GM12878 (cell line): ENCODE data around the gene NGB. TPM values are rescaled to one million over a fixed set of nuclear protein-coding genes. Genes with fewer than 3 reads are reported as not detected.

Source experiments
- ATF3 ChIP-seq: IDR thresholded peaks from 2 replicates; pipeline ENCODE4 v1.6.1; 2011; ENCODE audit warnings: low read depth, mild to moderate bottlenecking, low read length, moderate library complexity, borderline replicate concordance; ENCODE audit errors: extremely low read depth
- BMI1 ChIP-seq: fragments of 450-650 bp; IDR thresholded peaks from 2 replicates; pipeline ENCODE4 v1.6.1; 2016; ENCODE audit warnings: mild to moderate bottlenecking, moderate library complexity, borderline replicate concordance
- CHD1 ChIP-seq: IDR thresholded peaks from 2 replicates; pipeline ENCODE4 v1.6.1; 2012; ENCODE audit warnings: low read depth, low read length, improper control_type of control experiment
- HDAC2 ChIP-seq: fragments of 200-600 bp; sonication (generic); IDR thresholded peaks from 2 replicates; pipeline ENCODE4 v1.6.1; 2017
- IKZF1 ChIP-seq: fragments of 450-650 bp; conservative IDR thresholded peaks from 2 replicates; pipeline ENCODE4 v1.6.1; 2017; ENCODE audit warnings: antibody characterized with exemption, mild to moderate bottlenecking
- IKZF2 ChIP-seq, 2 experiments: fragments of 450-650 bp; IDR thresholded peaks; 2 replicates each; pipeline ENCODE4 v1.6.1; 2017; ENCODE audit warnings: mild to moderate bottlenecking in 2 of 2, moderate library complexity in 2 of 2
- MEF2A ChIP-seq: IDR thresholded peaks from 2 replicates; pipeline ENCODE4 v1.6.1; 2011; ENCODE audit warnings: low read depth, mild to moderate bottlenecking, low read length, moderate library complexity; ENCODE audit not compliant: insufficient read depth
- MYC ChIP-seq: IDR thresholded peaks from 2 replicates; pipeline ENCODE4 v1.6.1; 2011; ENCODE audit warnings: mild to moderate bottlenecking, low read length, moderate library complexity, inconsistent platforms; ENCODE audit not compliant: insufficient read depth, insufficient replicate concordance, insufficient read length, severe bottlenecking
- POLR2A ChIP-seq: IDR thresholded peaks from 2 replicates; pipeline ENCODE4 v1.6.1; 2011; ENCODE audit warnings: low read depth, mild to moderate bottlenecking, low read length
- PRDM15 ChIP-seq: fragments of 450-650 bp; formaldehyde crosslinking; IDR thresholded peaks from 2 replicates; pipeline ENCODE4 v1.4.0; 2020; ENCODE audit warnings: mild to moderate bottlenecking, moderate library complexity
- RBBP5 ChIP-seq: fragments of 200-600 bp; sonication (generic); conservative IDR thresholded peaks from 2 replicates; pipeline ENCODE4 v1.6.1; 2016
- SMAD5 ChIP-seq: IDR thresholded peaks from 2 replicates; pipeline ENCODE4 v1.6.1; 2016; ENCODE audit warnings: antibody characterized with exemption, low read depth
- SMARCA5 ChIP-seq: fragments of 450-650 bp; IDR thresholded peaks from 2 replicates; pipeline ENCODE4 v1.6.1; 2017; ENCODE audit warnings: mild to moderate bottlenecking
- SMC3 ChIP-seq: IDR thresholded peaks from 2 replicates; pipeline ENCODE4 v1.6.1; 2011; ENCODE audit warnings: low read length, improper control_type of control experiment, borderline replicate concordance
- SREBF1 ChIP-seq: IDR thresholded peaks from 2 replicates; pipeline ENCODE4 v1.6.1; 2012; ENCODE audit warnings: mild to moderate bottlenecking, low read length
- TBL1XR1 ChIP-seq: IDR thresholded peaks from 2 replicates; pipeline ENCODE4 v1.6.1; 2012; ENCODE audit warnings: low read depth, low read length, improper control_type of control experiment
- ZBED1 ChIP-seq: IDR thresholded peaks from 2 replicates; pipeline ENCODE4 v1.6.1; 2016; ENCODE audit warnings: borderline replicate concordance
- ZNF622 ChIP-seq: fragments of 450-650 bp; IDR thresholded peaks from 2 replicates; pipeline ENCODE4 v1.6.1; 2017; ENCODE audit warnings: mild to moderate bottlenecking, inconsistent platforms
- ZSCAN29 ChIP-seq: fragments of 450-650 bp; IDR thresholded peaks from 2 replicates; pipeline ENCODE4 v1.6.1; 2017; ENCODE audit warnings: mild to moderate bottlenecking, moderate library complexity
- polyA plus RNA-seq, 11 experiments: library from polyadenylated mRNA; depleted of rRNA in 4 of 11; unstranded in 6 of 11; stranded (reverse) in 5 of 11; fragments of >200 nt; fragmentation: Nextera tagmentation in 4 of 11; fragmentation: Illumina TruSeq in 1 of 11; extraction: Ambion mirVana in 4 of 11; extraction: Trizol in 1 of 11; gene quantifications; 1 replicate in 1 of 11; 2 replicates in 10 of 11; pipeline versions ENCODE4 v1.2.1 to v1.2.3, GENCODE V29; 2011 to 2016; ENCODE audit warnings: inconsistent platforms in 2 of 11, missing spikeins in 2 of 11, low read depth in 1 of 11
- total RNA-seq, 4 experiments: library from RNA; depleted of rRNA in 3 of 4; stranded (reverse); fragments of >200 nt in 3 of 4; fragmentation: Illumina TruSeq in 1 of 4; extraction: Trizol in 1 of 4; gene quantifications; 2 replicates each; pipeline versions ENCODE4 v1.2.1 to v1.2.3, GENCODE V29; 2013 to 2021
- TF ChIP-seq, protein P1 (sequence below): IDR thresholded peaks from 2 replicates; pipeline ENCODE4 v1.6.1; 2011; ENCODE audit warnings: borderline replicate concordance, low read depth, mild to moderate bottlenecking, moderate library complexity, mixed read lengths, low read length; ENCODE audit not compliant: insufficient read depth; ENCODE audit errors: extremely low read length
- TF ChIP-seq, protein P2 (sequence below): fragments of 450-650 bp; IDR thresholded peaks from 2 replicates; pipeline ENCODE4 v1.6.1; 2017; ENCODE audit warnings: low read depth, mild to moderate bottlenecking, moderate library complexity
- TF ChIP-seq, protein P3 (sequence below): fragments of 150-350 bp; IDR thresholded peaks from 2 replicates; pipeline ENCODE4 v1.6.1; 2016; ENCODE audit warnings: low read depth, low read length

Gene NGB
- total and polyA plus RNA-seq, 10 of the 15 experiments (the other 5 are each of a cell fraction or from before 2014, with no cell fraction given) = 0.19 TPM; not detected in 9

GRCh38 chr14:77320238-77320935 is 49.4 kb upstream of the NGB start, which contains the start of gene POMT2 (continued):
- TF ChIP-seq MEF2A = no peak
- no peak; the same call in none of the 2 replicates for TF ChIP-seq SMARCA5
- TF ChIP-seq ZNF622 = no peak
- TF ChIP-seq IKZF1 = no peak
- no peak for TF ChIP-seq ZBED1
- no peak for TF ChIP-seq IKZF2 (IDR thresholded peaks at IDR 0.05)
- no peak for TF ChIP-seq MYC
- TF ChIP-seq, protein P1, sequence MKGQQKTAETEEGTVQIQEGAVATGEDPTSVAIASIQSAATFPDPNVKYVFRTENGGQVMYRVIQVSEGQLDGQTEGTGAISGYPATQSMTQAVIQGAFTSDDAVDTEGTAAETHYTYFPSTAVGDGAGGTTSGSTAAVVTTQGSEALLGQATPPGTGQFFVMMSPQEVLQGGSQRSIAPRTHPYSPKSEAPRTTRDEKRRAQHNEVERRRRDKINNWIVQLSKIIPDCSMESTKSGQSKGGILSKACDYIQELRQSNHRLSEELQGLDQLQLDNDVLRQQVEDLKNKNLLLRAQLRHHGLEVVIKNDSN = no peak
- TF ChIP-seq SREBF1 = 0 out of 2 replicates have a peak, but pooled peaks have one; percentile 16
- TF ChIP-seq BMI1 = peak; percentile 98
- 0 out of 2 replicates have a peak, but pooled peaks have one; percentile 2 for TF ChIP-seq RBBP5
- TF ChIP-seq PRDM15 = no peak
- TF ChIP-seq, protein P2, sequence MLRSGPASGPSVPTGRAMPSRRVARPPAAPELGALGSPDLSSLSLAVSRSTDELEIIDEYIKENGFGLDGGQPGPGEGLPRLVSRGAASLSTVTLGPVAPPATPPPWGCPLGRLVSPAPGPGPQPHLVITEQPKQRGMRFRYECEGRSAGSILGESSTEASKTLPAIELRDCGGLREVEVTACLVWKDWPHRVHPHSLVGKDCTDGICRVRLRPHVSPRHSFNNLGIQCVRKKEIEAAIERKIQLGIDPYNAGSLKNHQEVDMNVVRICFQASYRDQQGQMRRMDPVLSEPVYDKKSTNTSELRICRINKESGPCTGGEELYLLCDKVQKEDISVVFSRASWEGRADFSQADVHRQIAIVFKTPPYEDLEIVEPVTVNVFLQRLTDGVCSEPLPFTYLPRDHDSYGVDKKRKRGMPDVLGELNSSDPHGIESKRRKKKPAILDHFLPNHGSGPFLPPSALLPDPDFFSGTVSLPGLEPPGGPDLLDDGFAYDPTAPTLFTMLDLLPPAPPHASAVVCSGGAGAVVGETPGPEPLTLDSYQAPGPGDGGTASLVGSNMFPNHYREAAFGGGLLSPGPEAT = no peak
- no peak for TF ChIP-seq POLR2A
- TF ChIP-seq SMC3 = no peak
- no peak for TF ChIP-seq HDAC2
- TF ChIP-seq ZSCAN29 = no peak
- TF ChIP-seq TBL1XR1 = no peak
- no peak for TF ChIP-seq CHD1
- TF ChIP-seq, protein P3, sequence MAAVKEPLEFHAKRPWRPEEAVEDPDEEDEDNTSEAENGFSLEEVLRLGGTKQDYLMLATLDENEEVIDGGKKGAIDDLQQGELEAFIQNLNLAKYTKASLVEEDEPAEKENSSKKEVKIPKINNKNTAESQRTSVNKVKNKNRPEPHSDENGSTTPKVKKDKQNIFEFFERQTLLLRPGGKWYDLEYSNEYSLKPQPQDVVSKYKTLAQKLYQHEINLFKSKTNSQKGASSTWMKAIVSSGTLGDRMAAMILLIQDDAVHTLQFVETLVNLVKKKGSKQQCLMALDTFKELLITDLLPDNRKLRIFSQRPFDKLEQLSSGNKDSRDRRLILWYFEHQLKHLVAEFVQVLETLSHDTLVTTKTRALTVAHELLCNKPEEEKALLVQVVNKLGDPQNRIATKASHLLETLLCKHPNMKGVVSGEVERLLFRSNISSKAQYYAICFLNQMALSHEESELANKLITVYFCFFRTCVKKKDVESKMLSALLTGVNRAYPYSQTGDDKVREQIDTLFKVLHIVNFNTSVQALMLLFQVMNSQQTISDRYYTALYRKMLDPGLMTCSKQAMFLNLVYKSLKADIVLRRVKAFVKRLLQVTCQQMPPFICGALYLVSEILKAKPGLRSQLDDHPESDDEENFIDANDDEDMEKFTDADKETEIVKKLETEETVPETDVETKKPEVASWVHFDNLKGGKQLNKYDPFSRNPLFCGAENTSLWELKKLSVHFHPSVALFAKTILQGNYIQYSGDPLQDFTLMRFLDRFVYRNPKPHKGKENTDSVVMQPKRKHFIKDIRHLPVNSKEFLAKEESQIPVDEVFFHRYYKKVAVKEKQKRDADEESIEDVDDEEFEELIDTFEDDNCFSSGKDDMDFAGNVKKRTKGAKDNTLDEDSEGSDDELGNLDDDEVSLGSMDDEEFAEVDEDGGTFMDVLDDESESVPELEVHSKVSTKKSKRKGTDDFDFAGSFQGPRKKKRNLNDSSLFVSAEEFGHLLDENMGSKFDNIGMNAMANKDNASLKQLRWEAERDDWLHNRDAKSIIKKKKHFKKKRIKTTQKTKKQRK = no peak
- TF ChIP-seq ATF3 = no peak
- TF ChIP-seq SMAD5 = no peak
